Ishikawa (cell line): ENCODE results near the gene CRYBA2.

Experiments used
- CEBPB ChIP-seq: IDR thresholded peaks from 2 replicates; pipeline ENCODE4 v1.6.1; 2012
- CREB1 ChIP-seq: IDR thresholded peaks from 2 replicates; pipeline ENCODE4 v1.6.1; 2012; ENCODE audit warnings: low read depth
- EGR1 ChIP-seq: IDR thresholded peaks from 2 replicates; pipeline ENCODE4 v1.6.1; 2012
- EP300 ChIP-seq: IDR thresholded peaks from 2 replicates; pipeline ENCODE4 v1.6.1; 2012; ENCODE audit warnings: borderline replicate concordance
- FOXM1 ChIP-seq: IDR thresholded peaks from 2 replicates; pipeline ENCODE4 v1.6.1; 2012; ENCODE audit warnings: low read depth, borderline replicate concordance
- MAX ChIP-seq: IDR thresholded peaks from 2 replicates; pipeline ENCODE4 v1.6.1; 2012
- NFIC ChIP-seq: IDR thresholded peaks from 2 replicates; pipeline ENCODE4 v1.6.1; 2012
- RAD21 ChIP-seq: IDR thresholded peaks from 2 replicates; pipeline ENCODE4 v1.6.1; 2012; ENCODE audit warnings: low read depth
- TAF1 ChIP-seq: IDR thresholded peaks from 2 replicates; pipeline ENCODE4 v1.6.1; 2012; ENCODE audit warnings: low read depth, mild to moderate bottlenecking
- TCF12 ChIP-seq: IDR thresholded peaks from 2 replicates; pipeline ENCODE4 v1.6.1; 2012; ENCODE audit warnings: low read depth
- TEAD4 ChIP-seq: IDR thresholded peaks from 2 replicates; pipeline ENCODE4 v1.6.1; 2012
- USF1 ChIP-seq: IDR thresholded peaks from 2 replicates; pipeline ENCODE4 v1.6.1; 2012
- YY1 ChIP-seq: IDR thresholded peaks from 2 replicates; pipeline ENCODE4 v1.6.1; 2012; ENCODE audit warnings: low read depth
- ZBTB7A ChIP-seq: IDR thresholded peaks from 2 replicates; pipeline ENCODE4 v1.6.1; 2012; ENCODE audit warnings: low read depth
- TF ChIP-seq, protein P1 (sequence below): IDR thresholded peaks from 2 replicates; pipeline ENCODE4 v1.6.1; 2012; ENCODE audit warnings: low read depth, mild to moderate bottlenecking

CRYBA2 gene

DNA sequence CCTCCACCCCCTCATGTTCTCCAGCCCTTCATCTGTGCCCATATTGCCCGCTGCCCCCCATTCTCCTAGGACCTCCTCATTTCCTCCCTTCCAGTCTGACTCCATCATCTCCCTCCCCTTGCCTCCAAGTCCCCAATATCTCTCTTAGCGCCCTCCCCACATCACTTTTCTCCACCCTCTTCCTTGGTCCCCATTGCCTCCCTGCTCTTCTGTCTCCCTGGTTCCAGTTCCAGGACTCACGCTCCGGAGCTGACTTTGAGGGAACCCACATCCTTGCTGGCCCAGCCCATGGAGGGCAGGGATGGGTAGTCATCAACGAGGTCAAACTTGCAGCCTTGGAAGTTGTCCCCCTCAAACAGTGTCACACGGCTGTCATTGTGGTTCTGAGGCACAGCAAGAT lies 2.6 kb downstream of the CRYBA2 start:
- no peak for TF ChIP-seq EP300
- TF ChIP-seq, protein P1, sequence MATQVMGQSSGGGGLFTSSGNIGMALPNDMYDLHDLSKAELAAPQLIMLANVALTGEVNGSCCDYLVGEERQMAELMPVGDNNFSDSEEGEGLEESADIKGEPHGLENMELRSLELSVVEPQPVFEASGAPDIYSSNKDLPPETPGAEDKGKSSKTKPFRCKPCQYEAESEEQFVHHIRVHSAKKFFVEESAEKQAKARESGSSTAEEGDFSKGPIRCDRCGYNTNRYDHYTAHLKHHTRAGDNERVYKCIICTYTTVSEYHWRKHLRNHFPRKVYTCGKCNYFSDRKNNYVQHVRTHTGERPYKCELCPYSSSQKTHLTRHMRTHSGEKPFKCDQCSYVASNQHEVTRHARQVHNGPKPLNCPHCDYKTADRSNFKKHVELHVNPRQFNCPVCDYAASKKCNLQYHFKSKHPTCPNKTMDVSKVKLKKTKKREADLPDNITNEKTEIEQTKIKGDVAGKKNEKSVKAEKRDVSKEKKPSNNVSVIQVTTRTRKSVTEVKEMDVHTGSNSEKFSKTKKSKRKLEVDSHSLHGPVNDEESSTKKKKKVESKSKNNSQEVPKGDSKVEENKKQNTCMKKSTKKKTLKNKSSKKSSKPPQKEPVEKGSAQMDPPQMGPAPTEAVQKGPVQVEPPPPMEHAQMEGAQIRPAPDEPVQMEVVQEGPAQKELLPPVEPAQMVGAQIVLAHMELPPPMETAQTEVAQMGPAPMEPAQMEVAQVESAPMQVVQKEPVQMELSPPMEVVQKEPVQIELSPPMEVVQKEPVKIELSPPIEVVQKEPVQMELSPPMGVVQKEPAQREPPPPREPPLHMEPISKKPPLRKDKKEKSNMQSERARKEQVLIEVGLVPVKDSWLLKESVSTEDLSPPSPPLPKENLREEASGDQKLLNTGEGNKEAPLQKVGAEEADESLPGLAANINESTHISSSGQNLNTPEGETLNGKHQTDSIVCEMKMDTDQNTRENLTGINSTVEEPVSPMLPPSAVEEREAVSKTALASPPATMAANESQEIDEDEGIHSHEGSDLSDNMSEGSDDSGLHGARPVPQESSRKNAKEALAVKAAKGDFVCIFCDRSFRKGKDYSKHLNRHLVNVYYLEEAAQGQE, result no peak
- no peak for TF ChIP-seq CREB1
- TF ChIP-seq USF1, result no peak
- no peak for TF ChIP-seq ZBTB7A
- TF ChIP-seq CEBPB, result no peak
- no peak for TF ChIP-seq MAX
- no peak for TF ChIP-seq NFIC

GRCh38 chr2:218990052-218990451 lies 3.2 kb downstream of the CRYBA2 start:
- TF ChIP-seq TEAD4, result no peak
- no peak for TF ChIP-seq EGR1
- TF ChIP-seq CEBPB, result no peak
- TF ChIP-seq, protein P1, result no peak
- TF ChIP-seq ZBTB7A, result no peak
- no peak for TF ChIP-seq EP300
- no peak for TF ChIP-seq NFIC
- TF ChIP-seq RAD21, result no peak
- no peak for TF ChIP-seq TCF12
- no peak for TF ChIP-seq MAX
- TF ChIP-seq YY1, result no peak
- TF ChIP-seq FOXM1, result no peak
- TF ChIP-seq CREB1, result no peak
- TF ChIP-seq TAF1, result no peak
- no peak for TF ChIP-seq USF1

DNA sequence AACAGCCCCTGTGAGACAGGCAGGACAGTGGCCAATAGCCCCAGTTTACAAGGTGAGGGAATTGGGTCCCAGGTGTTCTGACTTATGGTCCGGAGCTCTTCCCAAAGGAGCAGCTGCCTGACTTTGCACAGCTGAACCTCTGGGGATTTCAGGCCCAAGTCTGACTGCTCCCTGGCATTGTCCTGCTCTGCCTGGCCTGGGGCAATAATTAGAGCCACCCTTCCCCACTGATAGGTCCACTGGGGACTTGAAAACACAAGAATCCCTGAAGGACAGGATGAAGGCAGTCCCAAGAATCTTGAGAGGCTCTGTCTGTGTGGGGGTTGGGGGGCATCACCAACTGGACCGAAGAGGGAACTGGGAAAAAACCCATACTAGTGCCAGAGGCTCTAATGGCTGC lies 4.6 kb downstream of the CRYBA2 start:
- TF ChIP-seq MAX (no peak), RAD21 (no peak), CREB1 (no peak), FOXM1 (no peak), EP300 (no peak), CEBPB (no peak), NFIC (no peak), USF1 (no peak), EGR1 (no peak), YY1 (no peak), ZBTB7A (no peak), TAF1 (no peak), TEAD4 (no peak), TCF12 (no peak)
- TF ChIP-seq, protein P1, result no peak

DNA sequence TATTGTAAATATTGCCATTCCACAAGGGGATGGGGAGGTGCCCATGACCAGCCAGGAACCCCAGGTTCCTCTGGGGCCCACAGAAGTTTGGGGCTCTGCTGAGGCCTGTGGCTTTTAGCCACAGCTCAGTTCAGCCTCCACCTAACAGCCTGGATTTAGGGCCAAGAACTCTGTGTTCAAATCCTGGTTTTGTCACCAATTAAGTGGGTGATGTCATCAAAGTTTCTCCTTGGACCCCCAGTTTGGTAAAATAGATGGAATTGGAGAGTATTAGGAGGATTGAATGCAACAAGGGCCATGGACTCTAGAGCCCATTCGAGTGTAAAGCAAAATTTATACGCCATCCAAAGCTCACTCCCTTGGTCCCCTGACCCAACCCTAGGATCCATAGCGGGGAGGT lies 5.1 kb downstream of the CRYBA2 start:
- TF ChIP-seq, protein P1, result no peak
- TF ChIP-seq EGR1 (no peak), MAX (no peak), YY1 (no peak), TCF12 (no peak), FOXM1 (no peak), RAD21 (no peak), NFIC (no peak), CREB1 (no peak), ZBTB7A (no peak), USF1 (no peak), TEAD4 (no peak), EP300 (no peak), TAF1 (no peak), CEBPB (no peak)
